Kidney tubule cell (primary cell): Measurements from ENCODE around the gene LRP11.
"Not testable (repeated sequence)": the region's sequence is repeated elsewhere in the genome, so short reads cannot be mapped to it uniquely, and the experiment has no call there.

Experiments
- DNase-seq: peaks from one replicate; pipeline ENCODE4 v3.0.0-alpha.2; 2018; ENCODE audit warnings: low spot score

LRP11 gene

GRCh38 chr6:149869275-149869892 lies 5.2 kb upstream of the LRP11 start:
- DNase-seq = no peak

- peak; percentile 60 for DNase-seq
These were observed 3.9 kb upstream of the LRP11 start for GRCh38 chr6:149867876-149868640.

GRCh38 chr6:149864578-149865535 lies 698 bp upstream of the LRP11 start:
- peak; percentile 66 for DNase-seq

GRCh38 chr6:149862922-149863697 lies 1.0 kb downstream of the LRP11 start:
- peak; percentile 85 for DNase-seq

GRCh38 chr6:149862424-149862738 lies 1.8 kb downstream of the LRP11 start:
- not testable (repeated sequence) for DNase-seq

GRCh38 chr6:149861603-149862423 lies 2.3 kb downstream of the LRP11 start:
- DNase-seq = no peak

GRCh38 chr6:149860834-149861602 lies 3.1 kb downstream of the LRP11 start:
- no peak for DNase-seq

GRCh38 chr6:149860513-149860833 lies 3.7 kb downstream of the LRP11 start:
- DNase-seq = no peak

- DNase-seq = no peak
These were observed 4.2 kb downstream of the LRP11 start for GRCh38 chr6:149859938-149860337.

GRCh38 chr6:149859368-149859767 lies 4.8 kb downstream of the LRP11 start:
- DNase-seq = peak; percentile 56

- no peak for DNase-seq
These were observed 6.6 kb downstream of the LRP11 start for GRCh38 chr6:149857541-149857940.

- DNase-seq = no peak
These were observed 7.7 kb downstream of the LRP11 start for GRCh38 chr6:149856256-149856994.

- DNase-seq = no peak
These were observed 8.4 kb downstream of the LRP11 start for GRCh38 chr6:149855741-149856140.

- DNase-seq = peak; percentile 91
These were observed 9.0 kb downstream of the LRP11 start for GRCh38 chr6:149855040-149855654.

GRCh38 chr6:149854532-149854931 lies 9.6 kb downstream of the LRP11 start:
- DNase-seq = peak; percentile 60

GRCh38 chr6:149854017-149854416 lies 10.1 kb downstream of the LRP11 start:
- not testable (repeated sequence) for DNase-seq

GRCh38 chr6:149852881-149853280 lies 11.3 kb downstream of the LRP11 start:
- no peak for DNase-seq

- DNase-seq = peak; percentile 67
These were observed 12.0 kb downstream of the LRP11 start for GRCh38 chr6:149852180-149852579.

- no peak for DNase-seq
These were observed 12.6 kb downstream of the LRP11 start for GRCh38 chr6:149851461-149852110.
